NCI-H69 (cell line): Measurements from ENCODE around the gene HLCS.
A peak's percentile ranks its signal among the peaks of the same experiment; 100 is the strongest.

Experiments
- DNase-seq: peaks from one replicate; lab custom pipeline; 2025; lab: John Stamatoyannopoulos, UW

The HLCS gene

DNA sequence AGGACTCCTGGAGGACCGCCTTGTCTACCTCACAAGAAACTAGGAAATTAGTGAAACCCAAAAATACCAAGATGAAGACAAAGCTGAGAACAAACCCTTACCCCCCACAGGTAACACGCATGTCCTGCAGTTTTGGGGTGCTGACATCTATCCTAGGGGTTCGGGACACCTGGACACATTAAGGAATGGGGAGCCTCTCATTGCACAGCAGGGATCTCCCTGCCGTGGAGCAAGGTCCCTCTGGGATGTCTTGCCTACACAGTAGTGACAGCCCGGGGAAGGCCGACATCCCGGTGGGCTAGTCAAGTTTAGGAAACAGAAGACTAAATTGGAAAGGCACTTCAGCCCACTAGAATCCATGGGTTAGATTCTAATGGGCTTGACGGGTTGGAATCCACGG, 223.0 kb downstream of the HLCS start:
- no peak for DNase-seq

DNA sequence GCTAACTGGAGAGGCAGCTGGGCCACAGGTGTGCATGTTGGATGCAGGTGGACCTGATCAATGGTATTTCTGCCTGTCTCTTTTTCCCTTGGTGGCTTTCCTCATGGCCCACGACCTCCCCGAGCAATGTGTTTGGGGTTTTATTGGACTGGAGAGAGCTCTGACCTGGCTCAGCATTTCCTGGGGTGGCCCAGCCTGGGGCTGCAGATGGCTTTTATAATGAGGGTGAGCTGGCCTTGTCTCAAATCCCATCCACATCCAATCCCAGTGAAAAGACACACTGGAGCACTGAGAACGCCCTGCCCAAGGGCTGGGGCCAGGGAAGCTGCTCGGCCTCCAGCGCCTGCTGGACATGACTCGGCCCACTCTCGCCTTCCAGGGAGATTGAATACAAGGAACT, 223.5 kb downstream of the HLCS start:
- no peak for DNase-seq

GRCh38 chr21:36741506-36741905, 225.0 kb downstream of the HLCS start:
- no peak for DNase-seq

GRCh38 chr21:36738489-36739126, 227.9 kb downstream of the HLCS start:
- peak; percentile 11 for DNase-seq

GRCh38 chr21:36735724-36736320, 230.6 kb downstream of the HLCS start:
- DNase-seq: no peak

DNA sequence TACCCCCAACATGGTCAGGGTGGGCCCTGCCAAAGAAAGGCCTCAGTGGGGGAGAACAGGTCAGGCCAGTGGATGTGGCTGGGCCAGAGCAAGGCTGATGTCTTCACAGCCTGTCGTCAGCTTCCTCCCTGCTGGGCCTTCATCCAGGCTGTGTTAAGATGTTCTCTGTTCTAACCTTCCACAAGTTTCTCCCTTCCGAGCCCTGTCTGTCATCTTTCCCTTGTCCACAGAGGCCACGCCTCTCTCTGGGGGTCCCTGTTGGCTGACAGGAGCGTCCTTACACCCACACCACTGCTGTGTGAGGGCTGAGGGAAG, 231.3 kb downstream of the HLCS start:
- no peak for DNase-seq

- DNase-seq: no peak
These were observed 231.9 kb downstream of the HLCS start for GRCh38 chr21:36734367-36735200.

GRCh38 chr21:36733857-36734256, 232.6 kb downstream of the HLCS start:
- DNase-seq: no peak

DNA sequence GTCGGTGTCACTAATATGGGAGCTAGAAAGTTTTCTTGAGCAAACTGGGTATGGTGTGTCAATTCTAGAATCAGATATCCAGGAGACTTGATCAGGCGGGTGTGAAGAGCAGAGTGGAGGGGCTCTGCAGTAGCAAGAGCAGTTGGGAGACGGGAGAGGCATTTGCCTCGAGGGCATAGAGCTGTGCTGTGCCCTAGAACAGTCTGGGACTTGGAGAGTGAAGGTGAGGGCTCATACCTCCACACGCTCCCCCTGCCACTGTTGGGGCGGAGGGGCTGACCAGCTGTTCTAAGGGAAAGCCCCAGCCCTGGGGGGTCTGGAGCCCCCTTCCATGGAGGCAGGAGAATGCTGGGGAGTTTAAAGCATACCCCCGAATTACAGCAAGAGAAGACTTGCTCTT, 233.7 kb downstream of the HLCS start:
- DNase-seq: no peak

GRCh38 chr21:36732217-36732616, 234.3 kb downstream of the HLCS start:
- DNase-seq: no peak

GRCh38 chr21:36730291-36731281, 235.9 kb downstream of the HLCS start:
- no peak for DNase-seq

DNA sequence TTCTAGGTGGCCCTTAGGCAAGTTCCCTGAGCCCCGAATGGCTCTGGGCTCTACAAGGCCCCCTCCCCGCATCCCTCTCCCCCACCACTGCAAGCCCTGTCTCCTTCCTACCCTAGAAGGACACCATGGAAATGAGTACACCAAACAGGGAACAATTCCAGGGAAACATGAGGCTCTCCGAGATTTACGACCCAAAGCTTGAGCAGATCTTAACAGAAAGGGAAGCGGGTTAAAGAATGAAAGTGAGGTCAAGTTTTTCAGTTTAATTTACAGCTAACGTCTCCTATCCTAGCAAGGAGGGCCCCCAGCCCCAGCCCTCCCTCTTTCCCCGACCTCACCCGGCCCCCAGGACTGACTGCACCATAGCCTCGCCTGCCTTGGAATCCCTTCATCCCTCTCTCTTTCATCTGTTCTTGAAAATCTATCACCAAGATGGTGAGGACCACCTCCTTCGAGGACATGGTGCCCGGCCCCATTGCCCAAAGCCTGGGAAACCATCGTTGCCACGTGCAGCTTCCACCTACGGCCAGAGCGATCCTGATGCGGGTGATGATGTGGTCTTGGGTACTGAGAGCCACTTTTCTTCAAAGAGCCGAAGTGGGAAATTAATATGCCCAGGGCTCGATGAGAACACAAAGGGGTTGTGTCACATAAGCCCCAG, 237.0 kb downstream of the HLCS start:
- no peak for DNase-seq

DNA sequence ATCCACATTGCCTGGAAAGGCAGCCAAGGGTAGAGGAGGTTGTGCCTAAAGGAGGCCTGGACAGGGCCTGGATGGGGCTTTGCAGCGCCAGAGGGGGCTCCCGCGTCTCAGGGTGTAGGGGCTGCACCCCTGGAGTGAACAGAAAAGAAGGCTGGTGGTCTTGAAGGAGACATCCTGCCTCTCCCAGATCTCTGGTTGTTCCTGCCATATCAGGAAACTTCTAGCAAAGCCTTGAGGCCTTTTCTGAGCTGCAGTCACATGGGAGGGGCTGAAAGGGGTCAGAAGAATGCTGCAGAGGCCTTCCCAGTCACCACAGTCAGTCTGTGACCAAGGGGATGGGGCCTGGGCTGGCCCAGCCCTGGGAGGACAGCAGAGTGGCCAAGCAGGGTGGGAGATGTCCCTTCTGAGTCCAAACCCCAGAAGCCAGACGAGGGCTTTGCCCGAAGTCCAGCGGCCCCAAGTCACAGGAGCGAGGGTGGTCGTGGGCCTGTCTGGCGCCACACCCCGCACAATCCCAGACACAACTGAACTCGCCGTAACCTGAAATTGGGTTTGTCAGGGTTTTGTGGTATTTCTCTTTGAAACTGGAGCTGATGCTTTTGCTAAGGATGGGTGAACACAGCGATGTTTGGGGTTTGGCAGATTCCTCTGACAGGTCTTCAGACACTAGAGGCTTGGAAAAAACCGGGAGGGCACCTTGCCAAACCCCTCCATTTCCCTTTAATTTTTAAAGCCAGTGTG, 237.9 kb downstream of the HLCS start:
- no peak for DNase-seq

GRCh38 chr21:36727866-36728265, 238.6 kb downstream of the HLCS start:
- DNase-seq: no peak

DNA sequence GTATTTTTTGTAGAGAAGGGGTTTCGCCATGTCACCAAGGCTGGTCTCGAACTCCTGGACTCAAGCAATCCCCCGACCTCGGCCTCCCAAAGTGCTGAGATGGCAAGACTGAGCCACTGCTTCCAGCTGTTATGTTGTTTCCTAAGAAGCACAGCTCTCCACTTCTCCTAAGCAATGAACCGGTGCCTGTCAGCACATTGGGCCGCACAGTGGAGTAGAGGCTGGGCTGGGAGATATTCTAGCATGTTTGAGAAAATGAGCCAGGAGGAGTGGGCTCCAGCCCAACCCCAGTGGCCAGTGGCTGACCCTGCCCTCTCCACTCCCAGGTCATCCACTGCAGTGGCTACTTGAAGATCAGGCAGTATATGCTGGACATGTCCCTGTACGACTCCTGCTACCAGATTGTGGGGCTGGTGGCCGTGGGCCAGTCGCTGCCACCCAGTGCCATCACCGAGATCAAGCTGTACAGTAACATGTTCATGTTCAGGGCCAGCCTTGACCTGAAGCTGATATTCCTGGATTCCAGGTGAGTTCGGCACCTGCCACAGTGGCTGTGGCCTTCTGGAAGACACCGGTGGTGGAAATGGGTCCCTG, 240.6 kb downstream of the HLCS start:
- no peak for DNase-seq

- DNase-seq: no peak
These were observed 241.8 kb downstream of the HLCS start for GRCh38 chr21:36724660-36725059.

- DNase-seq: no peak
These were observed 243.0 kb downstream of the HLCS start for GRCh38 chr21:36723371-36723881.

DNA sequence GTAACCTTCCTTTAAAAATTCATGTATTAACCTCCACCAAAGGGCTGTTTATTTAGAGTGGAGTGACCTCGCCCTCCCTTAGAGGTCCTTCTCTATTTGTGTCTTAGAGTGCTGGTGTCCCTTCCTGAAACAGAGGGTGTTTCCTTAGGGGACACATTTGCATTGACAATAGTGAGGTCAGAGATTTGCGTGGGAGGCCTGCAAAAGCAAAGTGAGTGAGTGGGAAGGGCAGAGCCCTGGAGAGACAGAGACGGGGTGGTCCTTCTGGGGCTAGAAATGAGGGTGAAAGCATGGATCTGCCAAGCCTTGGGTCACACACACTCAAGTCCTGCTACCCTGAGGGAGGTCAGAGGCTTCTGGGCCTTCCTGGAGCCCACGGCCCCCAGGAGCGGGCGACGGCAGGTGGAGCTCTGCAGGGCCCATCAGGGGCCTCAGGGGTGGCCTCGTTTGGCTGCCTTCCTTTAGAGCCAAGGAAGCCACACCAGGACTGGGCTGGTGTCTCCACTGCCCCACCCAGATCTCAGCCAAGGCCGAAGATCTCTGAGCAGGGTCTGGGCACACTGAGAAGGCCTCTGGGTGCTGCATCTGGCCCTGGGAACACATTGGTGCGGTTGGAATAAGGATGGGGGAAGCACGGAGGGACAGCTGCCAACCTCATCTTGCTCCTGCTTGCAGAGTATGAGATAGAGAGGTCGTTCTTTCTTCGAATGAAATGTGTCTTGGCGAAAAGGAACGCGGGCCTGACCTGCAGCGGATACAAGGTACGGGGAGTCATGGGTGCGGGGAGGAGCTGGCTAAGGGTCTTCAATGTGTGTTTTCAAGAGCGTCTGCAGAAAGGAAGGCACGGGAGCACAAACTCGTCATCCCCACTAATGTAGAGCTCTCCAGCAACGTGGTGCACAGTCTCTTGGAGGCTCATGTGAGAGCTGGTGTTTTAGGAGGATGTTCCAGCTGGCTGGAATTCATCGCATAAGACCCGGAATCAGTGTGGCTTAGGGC, 243.8 kb downstream of the HLCS start:
- DNase-seq: no peak

DNA sequence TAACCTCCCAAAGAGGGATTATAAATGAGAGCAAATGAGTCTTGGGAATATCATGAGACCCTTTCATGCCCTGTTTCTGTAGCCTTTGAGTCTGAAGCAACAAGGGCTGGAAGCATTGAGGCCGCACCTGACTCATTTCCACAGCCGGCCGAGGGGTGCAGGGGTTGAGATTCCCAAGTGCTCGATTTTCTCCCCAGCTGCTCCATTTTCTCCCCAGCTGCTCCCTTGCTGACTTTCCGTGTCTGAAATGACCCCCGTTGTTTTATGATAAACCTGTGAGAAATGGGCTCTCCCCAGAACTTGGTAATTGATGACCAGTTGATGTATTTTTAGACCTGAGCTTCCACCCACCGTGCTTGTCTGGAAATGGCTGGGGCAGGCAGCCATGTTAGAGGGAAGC, 244.7 kb downstream of the HLCS start:
- DNase-seq: no peak
